Measurements from ENCODE around the gene CEP85L.

Gene CEP85L

GRCh38 chr6:118525913-118526780 lies 125.2 kb downstream of the CEP85L start:
- no peak for DNase-seq (ENCODE audit: low read depth)
- H3K4me3 ChIP-seq (ENCODE audit: low read length) = no peak overlapping the region
- TF ChIP-seq, protein P1, sequence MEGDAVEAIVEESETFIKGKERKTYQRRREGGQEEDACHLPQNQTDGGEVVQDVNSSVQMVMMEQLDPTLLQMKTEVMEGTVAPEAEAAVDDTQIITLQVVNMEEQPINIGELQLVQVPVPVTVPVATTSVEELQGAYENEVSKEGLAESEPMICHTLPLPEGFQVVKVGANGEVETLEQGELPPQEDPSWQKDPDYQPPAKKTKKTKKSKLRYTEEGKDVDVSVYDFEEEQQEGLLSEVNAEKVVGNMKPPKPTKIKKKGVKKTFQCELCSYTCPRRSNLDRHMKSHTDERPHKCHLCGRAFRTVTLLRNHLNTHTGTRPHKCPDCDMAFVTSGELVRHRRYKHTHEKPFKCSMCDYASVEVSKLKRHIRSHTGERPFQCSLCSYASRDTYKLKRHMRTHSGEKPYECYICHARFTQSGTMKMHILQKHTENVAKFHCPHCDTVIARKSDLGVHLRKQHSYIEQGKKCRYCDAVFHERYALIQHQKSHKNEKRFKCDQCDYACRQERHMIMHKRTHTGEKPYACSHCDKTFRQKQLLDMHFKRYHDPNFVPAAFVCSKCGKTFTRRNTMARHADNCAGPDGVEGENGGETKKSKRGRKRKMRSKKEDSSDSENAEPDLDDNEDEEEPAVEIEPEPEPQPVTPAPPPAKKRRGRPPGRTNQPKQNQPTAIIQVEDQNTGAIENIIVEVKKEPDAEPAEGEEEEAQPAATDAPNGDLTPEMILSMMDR (conservative IDR thresholded peaks at IDR 0.05; ENCODE audit: low read depth, low read length) = no peak

DNA sequence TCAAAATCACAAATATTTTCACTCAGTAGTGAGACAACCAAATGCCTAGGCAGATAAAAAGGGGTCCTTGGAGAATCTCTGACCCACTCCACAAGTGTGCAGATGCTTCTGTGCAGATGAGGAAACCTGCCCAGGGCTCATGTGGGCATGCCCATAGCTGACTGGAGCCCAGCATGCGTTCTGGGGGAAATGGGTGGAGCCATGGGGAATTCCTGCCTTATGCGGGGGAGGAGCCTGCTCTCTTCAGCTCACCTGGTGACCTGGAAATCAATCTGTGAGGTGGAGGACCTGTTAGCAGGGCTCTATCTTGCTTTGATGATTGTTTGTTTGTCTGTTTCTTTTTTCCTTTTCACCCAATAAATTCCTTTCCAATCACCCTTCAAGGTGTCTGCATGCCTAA lies 126.7 kb downstream of the CEP85L start:
- TF ChIP-seq, protein P1 (conservative IDR thresholded peaks at IDR 0.05; ENCODE audit: low read depth, low read length) = no peak
- H3K4me3 ChIP-seq (ENCODE audit: low read length) = no peak overlapping the region
- DNase-seq (ENCODE audit: low read depth) = no peak

GRCh38 chr6:118523216-118523615 lies 128.2 kb downstream of the CEP85L start:
- no peak for DNase-seq (ENCODE audit: low read depth)
- no peak overlapping the region for H3K4me3 ChIP-seq (ENCODE audit: low read length)
- TF ChIP-seq, protein P1 (conservative IDR thresholded peaks at IDR 0.05; ENCODE audit: low read depth, low read length) = no peak

- no peak for DNase-seq (ENCODE audit: low read depth)
- TF ChIP-seq, protein P1 (conservative IDR thresholded peaks at IDR 0.05; ENCODE audit: low read depth, low read length) = no peak
- H3K4me3 ChIP-seq (ENCODE audit: low read length) = no peak overlapping the region
These were observed 129.0 kb downstream of the CEP85L start for GRCh38 chr6:118522422-118522821.

DNA sequence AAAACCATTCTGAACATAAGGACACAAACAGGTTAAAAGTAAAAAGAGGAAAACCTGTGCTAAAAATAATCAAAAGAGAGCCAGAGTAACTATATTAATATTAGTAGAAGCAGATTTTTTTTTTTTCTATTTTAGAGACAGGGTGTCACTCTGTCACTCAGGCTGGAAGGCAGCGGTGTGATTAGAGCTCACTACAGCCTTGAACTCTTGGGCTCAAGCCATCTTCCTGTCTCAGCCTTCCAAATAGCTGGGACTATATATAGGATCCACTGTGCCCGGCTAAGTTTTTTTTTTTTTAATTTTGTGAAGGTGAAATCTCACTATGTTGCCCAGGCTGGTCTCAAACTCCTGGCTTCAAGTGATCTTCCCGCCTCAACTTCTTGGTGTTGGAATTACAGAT lies 136.7 kb downstream of the CEP85L start:
- TF ChIP-seq, protein P1 (conservative IDR thresholded peaks at IDR 0.05; ENCODE audit: low read depth, low read length) = no peak
- no peak for DNase-seq (ENCODE audit: low read depth)
- no peak overlapping the region for H3K4me3 ChIP-seq (ENCODE audit: low read length)

DNA sequence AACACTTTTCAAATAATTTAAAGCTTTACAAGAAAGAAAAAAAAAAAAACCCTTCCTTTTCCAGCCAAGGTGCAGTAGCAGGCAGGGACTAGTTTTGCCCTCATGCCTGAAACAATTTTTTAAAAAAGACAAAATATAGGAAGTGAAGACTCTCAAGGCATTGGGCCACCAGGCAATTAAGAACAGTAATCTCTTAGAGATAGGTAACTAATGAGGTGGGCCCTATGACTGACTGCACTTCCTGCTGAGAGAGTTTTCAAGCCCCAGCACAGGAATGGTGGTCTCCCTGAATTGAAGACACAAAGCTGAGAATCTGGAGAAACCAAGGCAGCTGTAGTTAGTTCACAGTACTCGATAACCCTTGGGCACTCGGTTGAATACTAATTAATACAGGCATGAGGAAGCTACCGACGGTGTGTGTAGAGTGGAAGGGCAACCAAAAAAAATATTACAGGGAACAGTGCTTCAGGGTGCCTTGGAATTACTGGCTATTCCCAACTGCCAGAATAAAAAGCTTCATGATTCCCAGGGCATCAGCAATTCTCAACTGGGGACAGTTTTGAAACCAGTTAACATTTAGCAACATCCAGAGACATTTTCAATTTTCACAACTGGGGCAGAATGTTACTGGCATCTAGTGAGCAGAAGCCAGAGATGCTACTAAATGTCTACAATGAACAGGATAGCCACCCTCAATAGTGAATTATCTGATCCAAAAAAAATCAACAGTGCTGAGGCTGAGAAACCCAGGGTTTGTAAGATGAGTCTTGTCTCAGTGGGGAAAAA lies 139.3 kb downstream of the CEP85L start:
- TF ChIP-seq, protein P1 (conservative IDR thresholded peaks at IDR 0.05; ENCODE audit: low read depth, low read length) = no peak
- no peak for DNase-seq (ENCODE audit: low read depth)
- no peak overlapping the region for H3K4me3 ChIP-seq (ENCODE audit: low read length)
